T-helper 1 cell treated with Interleukin-12 subunit alpha and Interleukin-12 subunit beta and Interleukin-4 antibody, amounts not matched to agents 30 ng/mL and 1 ng/mL, for 36 hours (primary cell): Measurements from ENCODE around the gene AOC2. TPM values are rescaled to one million over a fixed set of nuclear protein-coding genes. Genes with fewer than 3 reads are reported as not detected.
"Not testable (repeated sequence)": the region's sequence is repeated elsewhere in the genome, so short reads cannot be mapped to it uniquely, and the experiment has no call there.

Experiments
- intact Hi-C: fragments of 100-400 bp; cut with micrococcal nuclease; formaldehyde crosslinking; loops from one replicate; pipeline ENCODE4 v1.15.1; 2024
- total RNA-seq: library from RNA; stranded (reverse); gene quantifications from 2 replicates; pipeline ENCODE4 v1.2.3, GENCODE V29; 2022

Gene AOC2
- total RNA-seq, 1 donor from 2014 or later = 2.6 TPM

- intact Hi-C loops = loop anchor here (5.0 kb wide), 1 partner anchor 96 kb away; no protein-coding TSS in a partner anchor
Observed at GRCh38 chr17:42830971-42831370, 13.4 kb upstream of the AOC2 start.

- intact Hi-C loops = loop anchor here (2.0 to 5.0 kb wide), 2 partner anchors 95 to 338 kb away; partner anchors contain the start of gene NBR1
Observed at GRCh38 chr17:42832213-42832933, 12.0 kb upstream of the AOC2 start.

DNA sequence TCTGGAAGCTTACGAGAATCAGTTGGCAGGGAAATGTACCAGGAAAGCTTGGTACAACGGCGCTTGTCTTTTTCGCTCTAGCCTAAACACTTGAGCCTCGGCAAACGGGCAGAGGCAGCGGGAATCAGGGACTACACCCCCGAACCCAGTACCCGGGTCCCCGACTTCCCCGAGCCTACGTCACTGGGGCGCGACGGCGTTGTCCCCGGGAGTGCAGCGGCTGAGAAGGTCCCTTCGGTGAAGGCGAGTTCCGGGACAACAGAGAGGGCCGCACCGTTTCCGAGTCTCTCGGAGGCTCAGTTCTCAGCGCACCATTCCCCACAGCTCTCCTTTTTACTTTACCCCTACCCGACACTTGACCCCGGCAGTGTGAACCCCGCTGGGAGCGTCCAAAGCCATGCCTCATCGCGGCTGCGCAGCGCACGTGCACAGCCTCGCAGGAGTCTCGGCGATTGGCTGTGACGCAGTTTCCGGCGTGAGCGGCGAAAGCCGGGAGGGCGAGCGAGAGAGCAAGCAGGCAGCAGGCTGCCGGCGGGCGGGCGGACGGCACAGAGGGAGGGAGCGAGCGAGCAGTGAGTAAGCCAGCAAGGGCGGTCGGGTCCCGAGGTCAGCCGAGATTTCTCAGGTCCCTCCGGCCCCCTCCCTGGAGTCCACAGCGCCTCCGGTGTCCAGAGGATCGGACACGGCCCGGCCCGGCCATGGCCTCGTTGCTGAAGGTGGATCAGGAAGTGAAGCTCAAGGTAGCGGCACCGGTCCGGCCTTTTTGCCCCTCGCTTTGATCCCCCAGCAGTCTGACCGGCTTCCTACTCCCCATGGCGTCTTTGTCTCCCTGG, 11.2 kb upstream of the AOC2 start, which contains the start of gene PSME3:
Gene PSME3, plus strand, starts transcription at position 464 of the 833 bp plus-strand sequence. Its CDS starts 235 bp downstream, at position 699.
- intact Hi-C loops = loop anchor here (1.0 to 5.0 kb wide), 5 partner anchors 9 to 338 kb away; partner anchors contain the start of genes BECN1, NBR1, PSMC3IP and VPS25

DNA sequence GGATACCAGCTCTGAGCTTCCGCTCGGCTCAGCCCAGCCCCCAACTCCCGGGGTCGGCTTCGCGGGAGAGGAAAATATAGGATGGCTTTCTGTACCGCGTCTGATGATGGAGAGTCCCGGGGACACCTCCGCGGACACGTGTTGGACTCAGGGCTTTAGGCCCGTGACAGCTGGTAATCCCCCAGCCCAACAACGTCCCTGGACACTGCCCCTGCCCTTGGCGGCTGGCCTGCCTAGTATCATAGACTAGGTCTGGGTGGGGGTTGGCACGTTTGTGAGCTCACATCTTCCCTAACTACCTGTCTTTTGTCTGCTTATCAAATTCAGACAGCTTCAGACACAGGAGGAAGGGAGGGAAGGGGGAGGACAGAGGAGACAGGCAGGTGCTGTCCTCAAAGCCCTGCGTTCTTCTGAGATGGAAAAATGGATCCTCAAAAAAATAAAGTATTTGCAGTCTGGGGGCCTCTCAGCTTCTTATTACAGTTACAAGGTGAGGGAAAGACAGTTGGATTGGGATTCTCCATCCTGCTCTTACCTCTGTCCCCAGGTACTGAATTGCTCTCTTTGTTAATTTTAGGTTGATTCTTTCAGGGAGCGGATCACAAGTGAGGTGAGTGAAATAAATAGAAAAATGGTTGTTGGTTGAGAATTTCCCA, 10.5 kb upstream of the AOC2 start:
- intact Hi-C loops = loop anchor here (1.0 to 5.0 kb wide), 5 partner anchors 10 to 337 kb away; partner anchors contain the start of genes BECN1, NBR1, PSMC3IP and VPS25

DNA sequence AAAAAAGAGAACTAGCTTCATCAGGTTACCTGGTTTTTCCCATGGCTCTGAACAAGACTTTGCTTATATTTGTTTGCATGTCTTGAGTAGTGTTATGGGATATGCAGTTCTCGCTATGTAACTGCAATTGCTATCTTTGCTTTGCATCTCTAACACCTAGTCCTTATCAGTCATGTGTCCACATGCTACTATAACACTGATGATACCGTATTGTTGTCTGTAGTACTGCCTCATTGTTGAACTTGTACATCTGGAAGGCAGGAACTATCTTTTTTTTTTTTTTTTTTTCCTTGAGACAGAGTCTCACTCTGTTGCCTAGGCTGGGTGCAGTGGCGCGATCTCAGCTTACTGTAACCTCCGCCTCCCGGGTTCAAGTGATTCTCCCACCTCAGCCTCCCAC, 8.6 kb upstream of the AOC2 start:
- intact Hi-C loops = no loop called here

- intact Hi-C loops = no loop called here
Observed at GRCh38 chr17:42841975-42842685, 2.2 kb upstream of the AOC2 start.

GRCh38 chr17:42843358-42843934, 934 bp upstream of the AOC2 start:
- intact Hi-C loops = loop anchor here (1.0 kb wide), 1 partner anchor 155 kb away; the partner anchor contains the start of gene RPL27

DNA sequence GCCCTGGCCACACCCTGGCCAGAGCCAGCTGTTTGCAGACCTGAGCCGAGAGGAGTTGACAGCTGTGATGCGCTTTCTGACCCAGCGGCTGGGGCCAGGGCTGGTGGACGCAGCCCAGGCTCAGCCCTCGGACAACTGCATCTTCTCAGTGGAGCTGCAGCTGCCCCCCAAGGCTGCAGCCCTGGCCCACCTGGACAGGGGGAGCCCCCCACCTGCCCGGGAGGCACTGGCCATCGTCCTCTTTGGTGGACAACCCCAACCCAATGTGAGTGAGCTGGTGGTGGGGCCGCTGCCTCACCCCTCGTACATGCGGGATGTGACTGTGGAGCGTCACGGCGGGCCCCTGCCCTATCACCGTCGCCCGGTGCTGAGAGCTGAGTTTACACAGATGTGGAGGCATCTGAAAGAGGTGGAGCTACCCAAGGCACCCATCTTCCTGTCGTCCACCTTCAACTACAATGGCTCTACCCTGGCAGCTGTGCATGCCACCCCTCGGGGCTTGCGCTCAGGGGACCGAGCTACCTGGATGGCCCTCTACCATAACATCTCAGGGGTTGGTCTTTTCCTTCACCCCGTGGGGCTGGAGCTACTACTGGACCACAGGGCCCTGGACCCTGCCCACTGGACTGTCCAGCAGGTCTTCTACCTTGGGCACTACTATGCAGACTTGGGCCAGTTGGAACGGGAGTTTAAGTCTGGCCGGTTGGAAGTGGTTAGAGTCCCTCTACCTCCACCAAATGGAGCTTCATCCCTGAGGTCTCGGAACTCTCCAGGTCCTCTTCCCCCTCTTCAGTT, 578 bp downstream of the AOC2 start:
- intact Hi-C loops = no loop called here

DNA sequence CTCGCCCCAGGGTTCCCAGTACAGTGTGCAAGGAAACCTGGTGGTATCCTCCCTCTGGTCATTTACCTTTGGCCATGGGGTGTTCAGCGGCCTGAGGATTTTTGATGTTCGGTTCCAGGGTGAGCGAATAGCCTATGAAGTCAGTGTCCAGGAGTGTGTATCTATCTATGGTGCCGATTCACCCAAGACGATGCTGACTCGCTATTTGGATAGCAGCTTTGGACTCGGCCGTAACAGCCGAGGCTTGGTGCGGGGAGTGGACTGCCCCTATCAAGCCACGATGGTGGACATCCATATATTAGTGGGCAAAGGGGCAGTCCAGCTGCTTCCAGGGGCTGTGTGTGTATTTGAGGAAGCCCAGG, 1.2 kb downstream of the AOC2 start:
- intact Hi-C loops = no loop called here

GRCh38 chr17:42845918-42846593, 1.7 kb downstream of the AOC2 start:
- intact Hi-C loops = no loop called here

GRCh38 chr17:42846594-42847280, 2.4 kb downstream of the AOC2 start:
- intact Hi-C loops = no loop called here

GRCh38 chr17:42848093-42848492, 3.7 kb downstream of the AOC2 start:
- intact Hi-C loops = no loop called here

DNA sequence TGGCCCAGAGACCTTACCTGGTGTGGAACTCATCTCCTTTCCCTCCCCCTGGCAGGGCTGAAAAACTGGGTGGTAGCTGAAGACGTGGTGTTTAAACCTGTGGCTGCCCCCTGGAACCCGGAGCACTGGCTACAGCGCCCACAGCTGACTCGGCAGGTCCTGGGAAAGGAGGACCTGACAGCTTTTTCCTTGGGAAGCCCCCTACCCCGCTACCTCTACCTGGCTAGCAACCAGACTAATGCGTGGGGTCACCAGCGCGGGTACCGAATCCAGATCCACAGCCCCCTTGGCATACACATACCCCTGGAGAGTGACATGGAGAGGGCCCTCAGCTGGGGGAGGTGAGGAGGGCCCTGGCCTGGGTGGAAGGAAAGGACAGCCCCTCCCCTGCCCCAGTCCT, 4.7 kb downstream of the AOC2 start:
- intact Hi-C loops = no loop called here

DNA sequence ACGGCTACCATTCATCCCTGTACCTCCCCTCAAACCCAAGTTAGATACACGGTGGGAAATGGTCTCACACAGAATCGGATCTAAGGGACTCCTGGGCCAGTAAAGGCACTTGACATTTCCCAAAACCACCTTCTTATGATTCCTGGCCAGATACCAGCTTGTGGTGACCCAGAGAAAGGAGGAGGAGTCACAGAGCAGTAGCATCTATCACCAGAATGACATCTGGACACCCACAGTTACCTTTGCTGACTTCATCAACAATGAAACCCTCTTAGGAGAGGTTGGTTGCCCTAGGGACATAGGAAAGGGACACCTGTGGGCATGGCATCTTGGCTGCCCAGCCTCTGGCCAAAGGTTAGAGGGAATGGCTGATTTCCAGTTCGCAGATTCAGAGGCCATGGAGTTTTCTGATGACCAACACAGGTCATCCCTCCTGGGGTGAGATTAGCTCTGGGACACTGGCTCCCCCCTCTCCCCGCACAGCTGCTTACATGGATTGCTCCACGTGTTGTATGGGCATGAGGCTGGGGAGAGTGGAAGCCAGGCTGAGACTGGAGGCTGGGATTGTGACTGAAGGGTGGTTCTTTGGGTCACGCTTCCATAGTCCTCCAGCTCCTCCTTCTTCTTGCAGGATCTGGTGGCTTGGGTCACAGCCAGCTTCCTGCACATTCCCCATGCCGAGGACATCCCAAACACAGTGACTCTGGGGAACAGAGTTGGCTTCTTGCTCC, 5.2 kb downstream of the AOC2 start:
- intact Hi-C loops = no loop called here

DNA sequence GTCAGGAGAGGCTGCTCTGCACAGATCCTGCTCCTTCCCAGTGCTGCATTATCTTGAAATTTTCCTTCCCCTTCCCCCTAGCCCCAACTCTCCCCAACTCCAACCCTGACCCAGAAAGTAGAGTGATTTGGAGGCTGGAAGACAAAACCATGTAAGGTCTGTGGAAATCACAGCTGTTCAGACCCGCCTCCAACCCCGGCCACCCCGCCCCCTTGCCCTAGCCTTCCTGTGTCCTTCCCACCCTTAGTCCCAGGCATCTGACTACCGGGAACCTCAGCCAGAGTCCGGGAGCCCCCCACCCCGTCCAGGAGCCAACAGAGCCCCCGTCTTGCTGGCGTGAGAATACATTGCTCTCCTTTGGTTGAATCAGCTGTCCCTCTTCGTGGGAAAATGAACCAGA, 6.6 kb downstream of the AOC2 start, which contains the start of gene AOC3:
Gene AOC3, plus strand, starts transcription at position 246 of the 400 bp plus-strand sequence. Its CDS starts 145 bp downstream, at position 391.
- intact Hi-C loops = no loop called here

GRCh38 chr17:42851371-42852240, 7.2 kb downstream of the AOC2 start:
- intact Hi-C loops = not testable (repeated sequence)

DNA sequence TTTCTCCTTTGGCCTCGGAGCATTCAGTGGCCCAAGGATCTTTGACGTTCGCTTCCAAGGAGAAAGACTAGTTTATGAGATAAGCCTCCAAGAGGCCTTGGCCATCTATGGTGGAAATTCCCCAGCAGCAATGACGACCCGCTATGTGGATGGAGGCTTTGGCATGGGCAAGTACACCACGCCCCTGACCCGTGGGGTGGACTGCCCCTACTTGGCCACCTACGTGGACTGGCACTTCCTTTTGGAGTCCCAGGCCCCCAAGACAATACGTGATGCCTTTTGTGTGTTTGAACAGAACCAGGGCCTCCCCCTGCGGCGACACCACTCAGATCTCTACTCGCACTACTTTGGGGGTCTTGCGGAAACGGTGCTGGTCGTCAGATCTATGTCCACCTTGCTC, 8.0 kb downstream of the AOC2 start:
- intact Hi-C loops = no loop called here
